ENCODE measurements around the gene GRK2. TPM values are rescaled to one million over a fixed set of nuclear protein-coding genes. Genes with fewer than 3 reads are reported as not detected.

GRK2 gene
- total and polyA plus RNA-seq, 2 of the 13 experiments (the other 11 are each of a cell fraction or from before 2014, with no cell fraction given) = 31.3 to 42.4 TPM

GRCh38 chr11:67262731-67263675, 3.3 kb upstream of the GRK2 start (continued):
- TF ChIP-seq HNF4A (CRISPR knock-in tag; IDR thresholded peaks at IDR 0.05) (no peak), ZNF556 (CRISPR knock-in tag; IDR thresholded peaks at IDR 0.05; ENCODE audit: borderline replicate concordance) (no peak), SP4 (CRISPR knock-in tag; IDR thresholded peaks at IDR 0.05) (0 out of 2 replicates have a peak, but pooled peaks have one; percentile 29), EEA1 (CRISPR knock-in tag; IDR thresholded peaks at IDR 0.05; ENCODE audit: borderline replicate concordance) (no peak), NFIB (CRISPR knock-in tag; IDR thresholded peaks at IDR 0.05; ENCODE audit: borderline replicate concordance) (no peak), ARID4A (CRISPR knock-in tag; IDR thresholded peaks at IDR 0.05; ENCODE audit: borderline replicate concordance) (peak; percentile 38; the same call in 1 of the 2 replicates), HDAC2 (CRISPR knock-in tag; IDR thresholded peaks at IDR 0.05) (peak; percentile 40; the same call in 1 of the 2 replicates), PATZ1 (CRISPR knock-in tag; IDR thresholded peaks at IDR 0.05) (0 out of 2 replicates have a peak, but pooled peaks have one; percentile 20), FOXK1 (CRISPR knock-in tag; IDR thresholded peaks at IDR 0.05; ENCODE audit: borderline replicate concordance, low read depth) (peak; percentile 27; the same call in 1 of the 2 replicates), SRY (CRISPR knock-in tag; IDR thresholded peaks at IDR 0.05) (no peak), ZNF143 (CRISPR knock-in tag; IDR thresholded peaks at IDR 0.05) (peak; percentile 67), FOSL2 (CRISPR knock-in tag; IDR thresholded peaks at IDR 0.05) (peak; percentile 17; the same call in 1 of the 2 replicates), ZNF230 (CRISPR knock-in tag; IDR thresholded peaks at IDR 0.05) (no peak), MAFF (IDR thresholded peaks at IDR 0.05; ENCODE audit: low read depth, low read length) (0 out of 2 replicates have a peak, but pooled peaks have one; percentile 13), HOXA3 (CRISPR knock-in tag; IDR thresholded peaks at IDR 0.05) (peak; percentile 42; the same call in 1 of the 2 replicates), ZNF101 (CRISPR knock-in tag; IDR thresholded peaks at IDR 0.05; ENCODE audit: borderline replicate concordance, low read depth) (no peak), ZNF350 (CRISPR knock-in tag; IDR thresholded peaks at IDR 0.05; ENCODE audit: borderline replicate concordance, low read depth) (peak; percentile 50; the same call in 1 of the 2 replicates), YEATS4 (CRISPR knock-in tag; IDR thresholded peaks at IDR 0.05; ENCODE audit: borderline replicate concordance) (no peak), MED1 (CRISPR knock-in tag; IDR thresholded peaks at IDR 0.05) (peak; percentile 50; the same call in 1 of the 2 replicates), GABPB1 (CRISPR knock-in tag; IDR thresholded peaks at IDR 0.05) (peak; percentile 77), CEBPB (IDR thresholded peaks at IDR 0.05; ENCODE audit: borderline replicate concordance, low read depth, low read length) (no peak)

Data from HepG2 (cell line).